OCI-LY7 (cell line): ENCODE data around the gene SCAMP5. TPM values are rescaled to one million over a fixed set of nuclear protein-coding genes. Genes with fewer than 3 reads are reported as not detected.
A peak's percentile ranks its signal among the peaks of the same experiment; 100 is the strongest.

Experiments used
- BruUV-seq: library from RNA; stranded (reverse); fragments of 400-500 nt; replicated peaks from 2 replicates; lab custom pipeline; 2021; lab: Mats Ljungman, UMichigan
- CTCF ChIA-PET: fragments of 300-600 bp; sonication (Branson Sonifier 250); formaldehyde crosslinking; loops from one replicate; lab custom pipeline; 2022; ENCODE audit warnings: antibody characterized with exemption; ENCODE audit not compliant: unreplicated experiment; lab: Charles Lee
- POLR2A ChIA-PET: fragments of 300-600 bp; sonication (Branson Sonifier 250); formaldehyde crosslinking; loops from one replicate; lab custom pipeline; 2022; ENCODE audit warnings: antibody characterized with exemption; lab: Charles Lee
- DNase-seq: peaks from one replicate; pipeline ENCODE4 v3.0.0-alpha.2; 2015; ENCODE audit warnings: low spot score
- H2AFZ ChIP-seq: fragments of 200-600 bp; sonication (generic), shearing (Covaris generic); 2 replicates; pipeline ENCODE4 v1.6.1; 2014; ENCODE audit warnings: mild to moderate bottlenecking, antibody characterized with exemption, low read length, moderate library complexity
- H3K27ac ChIP-seq: fragments of 200-600 bp; sonication (generic); 2 replicates; pipeline ENCODE4 v1.5.1; 2014; ENCODE audit warnings: mixed run types, low read depth, mild to moderate bottlenecking, moderate library complexity, low read length, inconsistent platforms; ENCODE audit not compliant: poor library complexity, severe bottlenecking
- H3K36me3 ChIP-seq: fragments of 200-600 bp; sonication (generic); 2 replicates; pipeline ENCODE4 v1.6.1; 2014; ENCODE audit warnings: mild to moderate bottlenecking, antibody characterized with exemption, low read length, moderate library complexity, mixed read lengths; ENCODE audit not compliant: insufficient read depth
- H3K4me1 ChIP-seq: fragments of 200-600 bp; sonication (generic); 2 replicates; pipeline ENCODE4 v1.5.1; 2014; ENCODE audit warnings: mild to moderate bottlenecking, low read length; ENCODE audit not compliant: insufficient read depth, poor library complexity, severe bottlenecking
- H3K4me2 ChIP-seq: fragments of 200-600 bp; sonication (generic); 2 replicates; pipeline ENCODE4 v1.6.1; 2014; ENCODE audit warnings: mild to moderate bottlenecking, low read length
- H3K4me3 ChIP-seq: fragments of 200-600 bp; sonication (generic); 2 replicates; pipeline ENCODE4 v1.5.1; 2014; ENCODE audit warnings: mild to moderate bottlenecking, low read depth, low read length; ENCODE audit not compliant: poor library complexity, severe bottlenecking
- H3K79me2 ChIP-seq: fragments of 200-600 bp; sonication (generic); 2 replicates; pipeline ENCODE4 v1.6.1; 2016; ENCODE audit warnings: low read depth, mild to moderate bottlenecking, low read length, moderate library complexity, mixed read lengths; ENCODE audit not compliant: insufficient read depth
- H3K9me2 ChIP-seq: fragments of 200-600 bp; sonication (generic); 2 replicates; pipeline ENCODE4 v1.6.1; 2016; ENCODE audit warnings: mild to moderate bottlenecking, low read length, mixed read lengths; ENCODE audit not compliant: insufficient read depth
- H3K9me3 ChIP-seq: fragments of 200-600 bp; sonication (generic); 2 replicates; pipeline ENCODE4 v1.6.1; 2014; ENCODE audit warnings: mild to moderate bottlenecking, mixed run types, low read length, mixed read lengths
- H4K20me1 ChIP-seq: fragments of 200-600 bp; sonication (generic); 2 replicates; pipeline ENCODE4 v1.6.1; 2014; ENCODE audit warnings: mild to moderate bottlenecking, antibody characterized with exemption, low read length, moderate library complexity, mixed read lengths; ENCODE audit not compliant: insufficient read depth
- EZH2phosphoT487 ChIP-seq: fragments of 200-600 bp; sonication (generic); IDR thresholded peaks from 2 replicates; pipeline ENCODE4 v1.6.1; 2018; ENCODE audit warnings: low read depth, borderline replicate concordance, mild to moderate bottlenecking, mixed run types, antibody characterized with exemption, low read length, moderate library complexity, mixed read lengths
- intact Hi-C: fragments of 100-400 bp; cut with micrococcal nuclease; formaldehyde crosslinking; loops from one replicate; pipeline ENCODE4 v1.10.0; 2022; ENCODE audit not compliant: unreplicated experiment
- total RNA-seq, 2 experiments: library from RNA; depleted of rRNA in 1 of 2; stranded (reverse); fragments of >200 nt in 1 of 2; shearing (Covaris generic) in 1 of 2; gene quantifications; 2 replicates each; pipeline ENCODE4 v1.2.3, GENCODE V29; 2014 to 2022
- TF ChIP-seq, protein P1 (sequence below): fragments of 200-600 bp; sonication (generic); conservative IDR thresholded peaks from 2 replicates; pipeline ENCODE4 v1.5.1; 2014; ENCODE audit warnings: mild to moderate bottlenecking, antibody characterized with exemption, low read length, moderate library complexity, mixed read lengths

The SCAMP5 gene
- total RNA-seq, 2 experiments from 2014 or later, result 29.4 to 43.7 TPM

- peak overlapping the region; percentile 28; the same call in 1 of the 2 replicates for H3K4me2 ChIP-seq
- no TSS peak for BruUV-seq
- CTCF ChIA-PET, result no interaction called here
- no peaks in the 10 kb centered on the region for H3K9me3 ChIP-seq
- POLR2A ChIA-PET, result interaction anchor here (0.6 to 3.2 kb wide), 10 partner anchors 8 to 694 kb away, joined by 3 to 22 read pairs (median 5); no protein-coding TSS in a partner anchor
- H3K27ac ChIP-seq, result peak overlapping the region; percentile 30
- DNase-seq, result no peak
- H3K9me2 ChIP-seq, result no peaks in the 10 kb centered on the region
- peaks cover 22% of the 10 kb centered on the region; the same call in 1 of the 2 replicates for H3K79me2 ChIP-seq
- no peak overlapping the region for H2AFZ ChIP-seq
- intact Hi-C loops, result loop anchor here (1.0 to 10.0 kb wide), 3 partner anchors 13 to 605 kb away; partner anchors contain the start of gene SNUPN
- peaks cover 67% of the 10 kb centered on the region for H3K4me1 ChIP-seq
- peaks cover 34% of the 10 kb centered on the region for H3K36me3 ChIP-seq
- no peaks in the 10 kb centered on the region for H4K20me1 ChIP-seq
- TF ChIP-seq, protein P1, sequence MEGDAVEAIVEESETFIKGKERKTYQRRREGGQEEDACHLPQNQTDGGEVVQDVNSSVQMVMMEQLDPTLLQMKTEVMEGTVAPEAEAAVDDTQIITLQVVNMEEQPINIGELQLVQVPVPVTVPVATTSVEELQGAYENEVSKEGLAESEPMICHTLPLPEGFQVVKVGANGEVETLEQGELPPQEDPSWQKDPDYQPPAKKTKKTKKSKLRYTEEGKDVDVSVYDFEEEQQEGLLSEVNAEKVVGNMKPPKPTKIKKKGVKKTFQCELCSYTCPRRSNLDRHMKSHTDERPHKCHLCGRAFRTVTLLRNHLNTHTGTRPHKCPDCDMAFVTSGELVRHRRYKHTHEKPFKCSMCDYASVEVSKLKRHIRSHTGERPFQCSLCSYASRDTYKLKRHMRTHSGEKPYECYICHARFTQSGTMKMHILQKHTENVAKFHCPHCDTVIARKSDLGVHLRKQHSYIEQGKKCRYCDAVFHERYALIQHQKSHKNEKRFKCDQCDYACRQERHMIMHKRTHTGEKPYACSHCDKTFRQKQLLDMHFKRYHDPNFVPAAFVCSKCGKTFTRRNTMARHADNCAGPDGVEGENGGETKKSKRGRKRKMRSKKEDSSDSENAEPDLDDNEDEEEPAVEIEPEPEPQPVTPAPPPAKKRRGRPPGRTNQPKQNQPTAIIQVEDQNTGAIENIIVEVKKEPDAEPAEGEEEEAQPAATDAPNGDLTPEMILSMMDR, result no peak
- no peak for TF ChIP-seq EZH2phosphoT487
- H3K4me3 ChIP-seq, result no peak overlapping the region
Measured at GRCh38 chr15:75022783-75023180, 27.4 kb downstream of the SCAMP5 start.

- BruUV-seq, result no TSS peak
Measured at GRCh38 chr15:75023181-75023871, 28.0 kb downstream of the SCAMP5 start, which contains the start of gene PPCDC. PPCDC (plus strand) TSS chr15:75023590; CDS start chr15:75028319, 4,729 bp downstream.

More at GRCh38 chr15:75023181-75023871, 28.0 kb downstream of the SCAMP5 start, which contains the start of gene PPCDC:
- Histone ChIP-seq H3K9me3 (no peaks in the 10 kb centered on the region), H3K4me1 (peaks cover 72% of the 10 kb centered on the region), H3K4me3 (peak within 1 kb of the TSS; percentile 90), H4K20me1 (no peaks in the 10 kb centered on the region), H3K36me3 (peaks cover 32% of the 10 kb centered on the region), H3K4me2 (peak within 1 kb of the TSS; percentile 86), H3K9me2 (no peaks in the 10 kb centered on the region), H2AFZ (no peak within 1 kb of the TSS; the same call in 1 of the 2 replicates), H3K79me2 (peaks cover 22% of the 10 kb centered on the region; the same call in 1 of the 2 replicates), H3K27ac (peak within 1 kb of the TSS; percentile 76)
- peak; percentile 97 for DNase-seq
- no peak for TF ChIP-seq EZH2phosphoT487
- TF ChIP-seq, protein P1, result no peak
- CTCF ChIA-PET, result no interaction called here
- intact Hi-C loops, result loop anchor here (1.0 to 10.0 kb wide), 3 partner anchors 14 to 604 kb away; partner anchors contain the start of gene SNUPN
- POLR2A ChIA-PET, result interaction anchor here (0.6 to 3.2 kb wide), 11 partner anchors 9 to 694 kb away, joined by 3 to 22 read pairs (median 5); no protein-coding TSS in a partner anchor
